Caco-2 (cell line): ENCODE measurements around the gene EPDR1. TPM values are rescaled to one million over a fixed set of nuclear protein-coding genes. Genes with fewer than 3 reads are reported as not detected.

Source experiments
- BruUV-seq: library from RNA; stranded (reverse); fragments of 400-500 nt; replicated peaks from 2 replicates; lab custom pipeline; 2021; lab: Mats Ljungman, UMichigan
- CTCF ChIA-PET: fragments of 300-600 bp; sonication (Branson Sonifier 250); formaldehyde crosslinking; loops from one replicate; lab custom pipeline; 2022; ENCODE audit warnings: antibody characterized with exemption; lab: Charles Lee
- POLR2A ChIA-PET: fragments of 300-600 bp; sonication (Branson Sonifier 250); formaldehyde crosslinking; loops from one replicate; lab custom pipeline; 2022; ENCODE audit warnings: antibody characterized with exemption; lab: Charles Lee
- DNase-seq, 2 experiments: peaks; one replicate each; pipeline versions ENCODE4 v3.0.0 to v3.0.0-alpha.2; 2020 to 2022
- H3K27me3 ChIP-seq: replicated peaks from 2 replicates; pipeline ENCODE4 v1.6.0; 2011; ENCODE audit warnings: low read length; ENCODE audit not compliant: control insufficient read depth, insufficient read depth
- H3K36me3 ChIP-seq: 2 replicates; pipeline ENCODE4 v1.5.1; 2011; ENCODE audit warnings: low read length; ENCODE audit not compliant: control insufficient read depth, insufficient read depth
- H3K4me1 ChIP-seq: fragments of 250-450 bp; sonication (Bioruptor Pico); 2 replicates; pipeline ENCODE4 v1.5.1; 2020; ENCODE audit warnings: mild to moderate bottlenecking
- H3K4me3 ChIP-seq: 2 replicates; pipeline ENCODE4 v1.5.1; 2011; ENCODE audit warnings: low read depth, mild to moderate bottlenecking, control low read depth, low read length
- H3K9me3 ChIP-seq: fragments of 250-450 bp; sonication (Bioruptor Pico); 2 replicates; pipeline ENCODE4 v1.5.1; 2020; ENCODE audit warnings: mild to moderate bottlenecking, moderate library complexity
- H3K27ac Mint-ChIP-seq: one replicate; pipeline ENCODE4 v1.8.0; 2022; ENCODE audit warnings: mixed read lengths; ENCODE audit not compliant: unreplicated experiment
- H3K27me3 Mint-ChIP-seq: one replicate; pipeline ENCODE4 v1.8.0; 2022; ENCODE audit warnings: mixed read lengths; ENCODE audit not compliant: insufficient read depth, unreplicated experiment
- H3K36me3 Mint-ChIP-seq: one replicate; pipeline ENCODE4 v1.8.0; 2022; ENCODE audit warnings: mild to moderate bottlenecking, mixed read lengths; ENCODE audit not compliant: insufficient read depth, unreplicated experiment
- H3K4me1 Mint-ChIP-seq: one replicate; pipeline ENCODE4 v1.8.0; 2022; ENCODE audit warnings: low read depth, mixed read lengths; ENCODE audit not compliant: unreplicated experiment
- H3K4me3 Mint-ChIP-seq: one replicate; pipeline ENCODE4 v1.8.0; 2022; ENCODE audit warnings: mild to moderate bottlenecking, moderate library complexity, mixed read lengths; ENCODE audit not compliant: unreplicated experiment
- H3K9me3 Mint-ChIP-seq: one replicate; pipeline ENCODE4 v1.8.0; 2022; ENCODE audit warnings: mixed read lengths; ENCODE audit not compliant: unreplicated experiment
- CTCF ChIP-seq, 2 experiments: fragments of 200-600 bp in 1 of 2; IDR thresholded peaks; 1 replicate in 1 of 2; 2 replicates in 1 of 2; pipeline versions ENCODE4 v1.5.1 to v1.8.0; 2011 to 2022; ENCODE audit warnings: antibody characterized with exemption in 1 of 2, control low read depth in 1 of 2, inconsistent platforms in 1 of 2, low read depth in 1 of 2, low read length in 1 of 2, mild to moderate bottlenecking in 1 of 2, moderate library complexity in 1 of 2; ENCODE audit not compliant: insufficient read depth in 1 of 2, severe bottlenecking in 1 of 2, unreplicated experiment in 1 of 2
- intact Hi-C: fragments of 100-400 bp; cut with micrococcal nuclease; formaldehyde crosslinking; loops from one replicate; pipeline ENCODE4 v1.10.0; 2022; ENCODE audit not compliant: unreplicated experiment
- total RNA-seq: library from RNA; stranded (reverse); gene quantifications from 2 replicates; pipeline ENCODE4 v1.2.3, GENCODE V29; 2022

The EPDR1 gene
- total RNA-seq, 1 experiment from 2014 or later: 0.25 TPM

DNA sequence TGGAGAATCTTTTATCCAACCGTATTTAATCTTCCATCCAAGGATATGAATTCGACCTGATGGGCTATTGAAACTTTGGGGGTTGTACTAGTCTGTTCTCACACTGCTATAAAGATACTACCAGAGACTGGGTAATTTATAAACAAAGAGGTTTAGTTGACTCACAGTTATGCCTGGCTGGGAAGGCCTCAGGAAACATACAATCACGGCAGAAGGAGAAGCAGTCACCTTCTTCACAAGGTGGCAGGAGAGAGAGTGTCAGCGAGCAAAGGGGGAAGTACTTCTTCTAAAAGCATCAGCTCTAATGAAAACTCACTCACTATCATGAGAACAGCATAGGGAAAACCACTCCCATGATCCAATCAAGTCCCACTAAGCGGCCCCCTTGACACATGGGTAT, 43.8 kb downstream of the EPDR1 start:
- TF ChIP-seq CTCF (IDR thresholded peaks at IDR 0.05; ENCODE audit: insufficient read depth in 1 of 2, low read depth in 1 of 2, low read length in 1 of 2, severe bottlenecking in 1 of 2, unreplicated experiment in 1 of 2): no peak
- no peaks in the 10 kb centered on the region for H3K4me1 Mint-ChIP-seq
- intact Hi-C loops: no loop called here
- ChIA-PET CTCF (no interaction called here), POLR2A (no interaction called here)
- H3K9me3 ChIP-seq: no peaks in the 10 kb centered on the region
- no peak overlapping the region for H3K4me3 Mint-ChIP-seq
- H3K4me1 ChIP-seq: no peaks in the 10 kb centered on the region
- no TSS peak for BruUV-seq
- no peaks in the 10 kb centered on the region for H3K27me3 ChIP-seq
- H3K4me3 ChIP-seq: no peak overlapping the region
- H3K36me3 Mint-ChIP-seq: no peaks in the 10 kb centered on the region
- DNase-seq: no peak
- H3K9me3 Mint-ChIP-seq: no peaks in the 10 kb centered on the region
- no peaks in the 10 kb centered on the region for H3K36me3 ChIP-seq
- H3K27me3 Mint-ChIP-seq: peaks cover 5% of the 10 kb centered on the region
- no peak overlapping the region for H3K27ac Mint-ChIP-seq

DNA sequence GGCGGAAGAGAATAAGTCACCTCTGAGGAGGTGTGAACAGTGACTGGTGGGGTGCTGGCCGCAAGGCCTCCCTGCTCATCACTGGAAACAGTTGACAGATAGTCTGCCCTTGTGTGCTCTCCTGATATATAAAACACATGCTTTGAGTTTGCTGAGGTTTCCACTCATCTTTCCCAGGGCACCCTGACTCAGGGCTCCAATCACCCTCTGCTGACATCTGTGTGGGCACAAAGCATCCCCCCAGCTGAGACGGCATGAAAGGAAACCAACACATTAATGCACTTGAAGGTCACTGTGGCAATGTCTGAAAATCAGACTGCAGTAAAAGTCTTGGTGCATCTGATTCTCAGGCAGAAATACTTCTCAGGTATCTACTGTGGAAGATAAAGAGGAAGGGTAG, 49.8 kb downstream of the EPDR1 start:
- H3K27me3 Mint-ChIP-seq: peaks cover 2% of the 10 kb centered on the region
- CTCF ChIA-PET: no interaction called here
- Histone ChIP-seq H3K4me1 (no peaks in the 10 kb centered on the region), H3K36me3 (no peaks in the 10 kb centered on the region), H3K4me3 (no peak overlapping the region), H3K27me3 (no peaks in the 10 kb centered on the region), H3K9me3 (no peaks in the 10 kb centered on the region)
- H3K4me3 Mint-ChIP-seq: no peak overlapping the region
- TF ChIP-seq CTCF (IDR thresholded peaks at IDR 0.05; ENCODE audit: insufficient read depth in 1 of 2, low read depth in 1 of 2, low read length in 1 of 2, severe bottlenecking in 1 of 2, unreplicated experiment in 1 of 2): no peak
- no peaks in the 10 kb centered on the region for H3K4me1 Mint-ChIP-seq
- intact Hi-C loops: no loop called here
- H3K9me3 Mint-ChIP-seq: no peaks in the 10 kb centered on the region
- H3K36me3 Mint-ChIP-seq: no peaks in the 10 kb centered on the region
- POLR2A ChIA-PET: no interaction called here
- no peak overlapping the region for H3K27ac Mint-ChIP-seq
- BruUV-seq: no TSS peak
- DNase-seq: no peak

DNA sequence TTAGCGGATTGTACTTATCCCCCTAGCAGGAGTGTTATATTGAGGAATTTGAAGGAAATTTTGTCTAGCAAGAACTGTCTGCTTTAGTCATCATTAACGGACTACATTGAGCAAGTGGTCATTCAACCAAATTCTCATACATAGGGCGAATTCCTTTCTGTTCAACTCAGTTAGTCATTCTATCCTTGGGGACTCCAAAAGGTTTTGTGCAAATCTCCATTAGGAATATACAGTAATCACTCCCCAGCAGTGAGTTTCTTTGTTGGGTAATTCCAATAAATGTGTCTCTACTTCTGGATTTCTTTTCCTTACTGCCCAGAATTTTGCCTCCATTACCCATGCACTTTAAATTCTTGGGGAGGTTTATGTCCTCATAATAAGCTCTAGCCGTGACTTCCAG, 51.1 kb downstream of the EPDR1 start:
- H3K4me1 Mint-ChIP-seq: no peaks in the 10 kb centered on the region
- H3K27me3 Mint-ChIP-seq: peaks cover 2% of the 10 kb centered on the region
- Histone ChIP-seq H3K4me1 (no peaks in the 10 kb centered on the region), H3K27me3 (no peaks in the 10 kb centered on the region), H3K36me3 (no peaks in the 10 kb centered on the region), H3K9me3 (no peaks in the 10 kb centered on the region), H3K4me3 (no peak overlapping the region)
- H3K9me3 Mint-ChIP-seq: no peaks in the 10 kb centered on the region
- no peaks in the 10 kb centered on the region for H3K36me3 Mint-ChIP-seq
- no TSS peak for BruUV-seq
- no peak overlapping the region for H3K4me3 Mint-ChIP-seq
- H3K27ac Mint-ChIP-seq: no peak overlapping the region
- CTCF ChIA-PET: no interaction called here
- no peak for DNase-seq
- POLR2A ChIA-PET: no interaction called here
- intact Hi-C loops: no loop called here
- TF ChIP-seq CTCF (IDR thresholded peaks at IDR 0.05; ENCODE audit: insufficient read depth in 1 of 2, low read depth in 1 of 2, low read length in 1 of 2, severe bottlenecking in 1 of 2, unreplicated experiment in 1 of 2): no peak
